OCI-LY1 (cell line): Measurements from ENCODE around the gene CEP95.

Experiments
- EZH2 ChIP-seq: fragments of 200-600 bp; sonication (generic), shearing (Covaris generic); IDR thresholded peaks from 2 replicates; pipeline ENCODE4 v1.8.0; 2017; ENCODE audit warnings: borderline replicate concordance, mixed run types, mild to moderate bottlenecking, antibody characterized with exemption, low read length, moderate library complexity, mixed read lengths
- TF ChIP-seq, protein P1 (sequence below): fragments of 200-600 bp; sonication (generic), shearing (Covaris generic); IDR thresholded peaks from 2 replicates; pipeline ENCODE4 v1.5.1; 2017; ENCODE audit warnings: mild to moderate bottlenecking, antibody characterized with exemption, low read length, moderate library complexity, mixed read lengths

DNA sequence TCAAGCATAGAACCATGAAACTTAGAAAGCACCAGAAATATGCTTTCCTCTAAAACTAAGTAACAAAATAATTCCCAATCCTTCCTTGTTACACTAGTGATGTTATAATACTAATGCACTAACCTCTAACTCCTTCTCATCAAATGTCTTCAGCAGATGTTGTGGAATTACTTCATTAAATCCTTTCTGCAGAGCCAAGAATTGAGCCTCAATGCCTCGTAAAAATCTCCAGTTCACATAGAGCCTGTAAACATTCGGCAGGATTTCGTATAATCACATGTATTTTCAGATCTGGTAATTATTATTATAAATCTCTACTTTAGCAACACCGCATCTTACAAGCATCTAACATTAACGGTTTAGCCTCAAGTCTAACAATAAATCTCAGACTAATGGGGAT, 44.7 kb downstream of the CEP95 start:
- TF ChIP-seq, protein P1, sequence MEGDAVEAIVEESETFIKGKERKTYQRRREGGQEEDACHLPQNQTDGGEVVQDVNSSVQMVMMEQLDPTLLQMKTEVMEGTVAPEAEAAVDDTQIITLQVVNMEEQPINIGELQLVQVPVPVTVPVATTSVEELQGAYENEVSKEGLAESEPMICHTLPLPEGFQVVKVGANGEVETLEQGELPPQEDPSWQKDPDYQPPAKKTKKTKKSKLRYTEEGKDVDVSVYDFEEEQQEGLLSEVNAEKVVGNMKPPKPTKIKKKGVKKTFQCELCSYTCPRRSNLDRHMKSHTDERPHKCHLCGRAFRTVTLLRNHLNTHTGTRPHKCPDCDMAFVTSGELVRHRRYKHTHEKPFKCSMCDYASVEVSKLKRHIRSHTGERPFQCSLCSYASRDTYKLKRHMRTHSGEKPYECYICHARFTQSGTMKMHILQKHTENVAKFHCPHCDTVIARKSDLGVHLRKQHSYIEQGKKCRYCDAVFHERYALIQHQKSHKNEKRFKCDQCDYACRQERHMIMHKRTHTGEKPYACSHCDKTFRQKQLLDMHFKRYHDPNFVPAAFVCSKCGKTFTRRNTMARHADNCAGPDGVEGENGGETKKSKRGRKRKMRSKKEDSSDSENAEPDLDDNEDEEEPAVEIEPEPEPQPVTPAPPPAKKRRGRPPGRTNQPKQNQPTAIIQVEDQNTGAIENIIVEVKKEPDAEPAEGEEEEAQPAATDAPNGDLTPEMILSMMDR: no peak
- no peak for TF ChIP-seq EZH2
